Measurements from ENCODE around the gene KCNIP4. TPM values are rescaled to one million over a fixed set of nuclear protein-coding genes. Genes with fewer than 3 reads are reported as not detected.

The KCNIP4 gene
- total and polyA plus RNA-seq, 2 of the 8 experiments (the other 6 are each of a cell fraction or from before 2014, with no cell fraction given), result 0.06 TPM; not detected in 1

GRCh38 chr4:20868108-20868507 is 1080.5 kb downstream of the KCNIP4 start:
- Histone ChIP-seq H4K20me1 (replicated peaks in 1 of 2; ENCODE audit: control insufficient read depth in 1 of 2, insufficient read depth in 2 of 2, low read length in 2 of 2) (no peaks in the 10 kb centered on the region), H2AK5ac (ENCODE audit: low read depth, low read length) (no peak overlapping the region), H3K27me3 (replicated peaks in 1 of 4; ENCODE audit: control insufficient read depth in 3 of 4, extremely low read depth in 1 of 4, insufficient read depth in 3 of 4, low read length in 3 of 4) (no peaks in the 10 kb centered on the region), H2BK20ac (ENCODE audit: low read length) (no peak overlapping the region), H4K91ac (replicated peaks; ENCODE audit: insufficient read length, low read length) (no peak overlapping the region), H3K14ac (ENCODE audit: insufficient read length) (no peak overlapping the region), H3K56ac (replicated peaks; ENCODE audit: insufficient read length, low read depth, low read length) (no peak overlapping the region), H3K23ac (ENCODE audit: insufficient read length) (no peak overlapping the region), H3K27ac (ENCODE audit: low read depth, low read length) (no peak overlapping the region), H3K79me1 (ENCODE audit: low read depth, low read length) (no peaks in the 10 kb centered on the region), H3K9ac (replicated peaks in 1 of 4; ENCODE audit: extremely low read depth in 1 of 4, low read depth in 3 of 4, low read length in 3 of 4) (no peak overlapping the region), H3K4me1 (replicated peaks in 1 of 4; ENCODE audit: control insufficient read depth in 3 of 4, insufficient read depth in 4 of 4, low read length in 3 of 4) (no peaks in the 10 kb centered on the region), H2AFZ (ENCODE audit: low read length) (no peak overlapping the region), H3K23me2 (ENCODE audit: low read depth, low read length) (no peaks in the 10 kb centered on the region), H3K4me3 (ENCODE audit: extremely low read depth in 1 of 4, insufficient read depth in 2 of 4, low read depth in 3 of 4, low read length in 4 of 4) (no peak overlapping the region), H3K79me2 (ENCODE audit: control insufficient read depth in 1 of 2, insufficient read depth in 2 of 2, low read length in 2 of 2) (no peaks in the 10 kb centered on the region), H2BK15ac (ENCODE audit: low read length) (no peak overlapping the region), H4K8ac (ENCODE audit: extremely low read depth, insufficient read depth, low read length) (no peak overlapping the region), H3K36me3 (ENCODE audit: control insufficient read depth in 2 of 4, insufficient read depth in 4 of 4, low read length in 3 of 4) (no peaks in the 10 kb centered on the region), H3K9me3 (ENCODE audit: insufficient read depth in 2 of 2, low read depth in 1 of 2, low read length in 1 of 2) (no peaks in the 10 kb centered on the region), H4K5ac (ENCODE audit: insufficient read length, low read depth, low read length) (no peak overlapping the region), H3K4me2 (ENCODE audit: insufficient read depth in 1 of 2, low read depth in 2 of 2, low read length in 2 of 2) (no peak overlapping the region), H2BK120ac (replicated peaks; ENCODE audit: low read depth, low read length) (no peak overlapping the region), H3K4ac (replicated peaks; ENCODE audit: insufficient read length, low read depth, low read length) (no peak overlapping the region), H2BK12ac (ENCODE audit: low read depth, low read length) (no peak overlapping the region), H2BK5ac (ENCODE audit: low read depth, low read length) (no peak overlapping the region), H3K18ac (ENCODE audit: extremely low read depth, low read length) (no peak overlapping the region)
- ChIA-PET POLR2A (ENCODE audit: partially characterized antibody) (interaction anchor here (0.7 kb wide), 1 partner anchor 86 kb away, joined by 3 read pairs; no protein-coding TSS in a partner anchor), CTCF (ENCODE audit: partially characterized antibody) (interaction anchor here (0.9 kb wide), 1 partner anchor 266 kb away, joined by 4 read pairs; no protein-coding TSS in a partner anchor)
- FAIRE-seq (no peak), DNase-seq (ENCODE audit: low read depth in 1 of 2, low spot score in 2 of 2) (no peak)
- 42% methylated on average over 1 of the region's 1 CpG; no CpG with 5 or more reads in 1 of the 2 experiments for WGBS, 2 experiments (ENCODE audit: extremely low coverage in 1 of 2, insufficient coverage in 1 of 2, insufficient read length in 1 of 2, insufficient replicate concordance in 2 of 2, low coverage in 1 of 2, low lambda C conversion rate in 2 of 2, missing lambda C conversion rate in 1 of 2)
- TF ChIP-seq SAP30 (IDR thresholded peaks at IDR 0.05; ENCODE audit: insufficient read depth, insufficient replicate concordance, low read length) (no peak), ASH2L (IDR thresholded peaks at IDR 0.05; ENCODE audit: low read length) (no peak), YY1 (IDR thresholded peaks at IDR 0.05; ENCODE audit: low read depth, low read length) (no peak), JUN (IDR thresholded peaks at IDR 0.05; ENCODE audit: low read depth, low read length) (no peak), JUND (IDR thresholded peaks at IDR 0.05; ENCODE audit: low read length) (no peak), KDM4A (IDR thresholded peaks at IDR 0.05; ENCODE audit: low read depth, low read length, severe bottlenecking) (no peak), MAFK (IDR thresholded peaks at IDR 0.05; ENCODE audit: low read depth, low read length) (no peak), CBX8 (IDR thresholded peaks at IDR 0.05; ENCODE audit: borderline replicate concordance, low read depth, low read length) (no peak), NRF1 (IDR thresholded peaks at IDR 0.05; ENCODE audit: low read depth, low read length) (no peak), SIRT6 (IDR thresholded peaks at IDR 0.05; ENCODE audit: low read length) (no peak), SP1 (IDR thresholded peaks at IDR 0.05; ENCODE audit: low read depth, low read length) (no peak), POLR2A (IDR thresholded peaks at IDR 0.05; ENCODE audit: control extremely low read depth in 1 of 2, low read depth in 2 of 2, low read length in 2 of 2) (no peak)
- TF ChIP-seq, protein P1, sequence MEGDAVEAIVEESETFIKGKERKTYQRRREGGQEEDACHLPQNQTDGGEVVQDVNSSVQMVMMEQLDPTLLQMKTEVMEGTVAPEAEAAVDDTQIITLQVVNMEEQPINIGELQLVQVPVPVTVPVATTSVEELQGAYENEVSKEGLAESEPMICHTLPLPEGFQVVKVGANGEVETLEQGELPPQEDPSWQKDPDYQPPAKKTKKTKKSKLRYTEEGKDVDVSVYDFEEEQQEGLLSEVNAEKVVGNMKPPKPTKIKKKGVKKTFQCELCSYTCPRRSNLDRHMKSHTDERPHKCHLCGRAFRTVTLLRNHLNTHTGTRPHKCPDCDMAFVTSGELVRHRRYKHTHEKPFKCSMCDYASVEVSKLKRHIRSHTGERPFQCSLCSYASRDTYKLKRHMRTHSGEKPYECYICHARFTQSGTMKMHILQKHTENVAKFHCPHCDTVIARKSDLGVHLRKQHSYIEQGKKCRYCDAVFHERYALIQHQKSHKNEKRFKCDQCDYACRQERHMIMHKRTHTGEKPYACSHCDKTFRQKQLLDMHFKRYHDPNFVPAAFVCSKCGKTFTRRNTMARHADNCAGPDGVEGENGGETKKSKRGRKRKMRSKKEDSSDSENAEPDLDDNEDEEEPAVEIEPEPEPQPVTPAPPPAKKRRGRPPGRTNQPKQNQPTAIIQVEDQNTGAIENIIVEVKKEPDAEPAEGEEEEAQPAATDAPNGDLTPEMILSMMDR (IDR thresholded peaks at IDR 0.05; ENCODE audit: control extremely low read depth in 1 of 3, insufficient read depth in 1 of 3, low read depth in 1 of 3, low read length in 3 of 3), result no peak

Data from H1 (cell line).